ENCODE data around the gene AOPEP.

AOPEP gene

DNA sequence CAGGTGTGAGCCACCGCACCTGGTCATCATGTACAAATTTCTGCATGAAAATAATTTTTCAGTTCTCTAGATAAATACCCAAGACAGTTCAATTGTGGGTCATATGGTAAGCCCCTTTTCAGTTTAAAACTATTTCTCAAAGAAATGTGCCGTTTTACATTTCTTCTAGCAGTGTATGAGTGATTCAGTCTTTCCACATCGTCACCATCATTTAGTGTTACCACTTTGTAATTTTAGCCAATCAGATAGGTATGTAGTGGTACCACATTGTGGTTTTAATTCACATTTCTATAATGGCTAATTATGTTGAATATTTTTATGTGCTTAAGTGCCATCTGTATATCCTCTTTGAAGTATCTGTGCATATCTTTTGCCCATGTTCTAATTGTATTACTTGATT lies 163.1 kb downstream of the AOPEP start:
- Histone ChIP-seq H3F3A (ENCODE audit: low read depth) (no peaks in the 10 kb centered on the region), H2AFZ (ENCODE audit: low read length) (no peak overlapping the region), H4K20me1 (ENCODE audit: insufficient read depth, low read length, poor library complexity, severe bottlenecking) (no peaks in the 10 kb centered on the region), H3K4me2 (ENCODE audit: low read depth, low read length, poor library complexity, severe bottlenecking) (no peak overlapping the region), H3K4me1 (ENCODE audit: insufficient read depth, low read length, poor library complexity, severe bottlenecking) (no peaks in the 10 kb centered on the region), H3K79me2 (ENCODE audit: insufficient read depth, low read length) (no peaks in the 10 kb centered on the region), H3K36me3 (ENCODE audit: insufficient read depth, low read length) (no peaks in the 10 kb centered on the region), H3K4me3 (ENCODE audit: low read length, poor library complexity, severe bottlenecking) (no peak overlapping the region), H3K9me2 (replicated peaks; ENCODE audit: low read depth, low read length) (no peaks in the 10 kb centered on the region), H3K27me3 (ENCODE audit: insufficient read depth, low read length, poor library complexity, severe bottlenecking) (no peaks in the 10 kb centered on the region), H3K9me3 (ENCODE audit: insufficient read depth, low read depth, low read length) (peaks cover 11% of the 10 kb centered on the region), H3K9ac (ENCODE audit: low read depth, low read length, poor library complexity, severe bottlenecking) (no peak overlapping the region)
- TF ChIP-seq EZH2phosphoT487 (IDR thresholded peaks at IDR 0.05; ENCODE audit: borderline replicate concordance), result no peak
- TF ChIP-seq CTCF (conservative IDR thresholded peaks at IDR 0.05; ENCODE audit: low read length), result no peak

DNA sequence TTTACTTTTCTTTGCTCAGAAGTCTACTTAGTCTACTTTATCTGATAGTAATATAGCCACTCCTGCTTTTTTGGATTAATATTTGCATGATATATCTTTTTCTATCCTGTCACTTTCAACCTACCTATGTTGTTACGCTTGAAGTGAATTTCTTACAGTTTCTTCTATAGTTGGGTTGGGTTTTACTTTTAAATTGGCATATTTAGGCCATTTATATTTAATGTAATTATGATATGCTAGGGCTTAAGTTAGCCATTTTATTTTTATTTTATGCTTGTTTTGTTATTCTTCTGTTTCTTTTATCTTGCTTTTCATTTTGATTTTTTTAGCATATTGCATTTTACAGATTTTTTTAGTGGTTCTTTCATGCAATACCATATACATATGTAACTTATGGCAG lies 164.7 kb downstream of the AOPEP start:
- TF ChIP-seq EZH2phosphoT487 (IDR thresholded peaks at IDR 0.05; ENCODE audit: borderline replicate concordance) (no peak), CTCF (conservative IDR thresholded peaks at IDR 0.05; ENCODE audit: low read length) (no peak)
- no peaks in the 10 kb centered on the region for H3K36me3 ChIP-seq (ENCODE audit: insufficient read depth, low read length)
- no peaks in the 10 kb centered on the region for H3K27me3 ChIP-seq (ENCODE audit: insufficient read depth, low read length, poor library complexity, severe bottlenecking)
- H3K4me1 ChIP-seq (ENCODE audit: insufficient read depth, low read length, poor library complexity, severe bottlenecking), result no peaks in the 10 kb centered on the region
- H3K9me2 ChIP-seq (replicated peaks; ENCODE audit: low read depth, low read length), result no peaks in the 10 kb centered on the region
- H3K9ac ChIP-seq (ENCODE audit: low read depth, low read length, poor library complexity, severe bottlenecking), result no peak overlapping the region
- no peak overlapping the region for H3K4me2 ChIP-seq (ENCODE audit: low read depth, low read length, poor library complexity, severe bottlenecking)
- H3K79me2 ChIP-seq (ENCODE audit: insufficient read depth, low read length), result no peaks in the 10 kb centered on the region
- no peak overlapping the region for H2AFZ ChIP-seq (ENCODE audit: low read length)
- no peak overlapping the region for H3K4me3 ChIP-seq (ENCODE audit: low read length, poor library complexity, severe bottlenecking)
- H3F3A ChIP-seq (ENCODE audit: low read depth), result no peaks in the 10 kb centered on the region
- peaks cover 11% of the 10 kb centered on the region for H3K9me3 ChIP-seq (ENCODE audit: insufficient read depth, low read depth, low read length)
- H4K20me1 ChIP-seq (ENCODE audit: insufficient read depth, low read length, poor library complexity, severe bottlenecking), result no peaks in the 10 kb centered on the region

GRCh38 chr9:94892675-94893074 lies 166.2 kb downstream of the AOPEP start:
- Histone ChIP-seq H3K4me1 (ENCODE audit: insufficient read depth, low read length, poor library complexity, severe bottlenecking) (no peaks in the 10 kb centered on the region), H3K9me2 (replicated peaks; ENCODE audit: low read depth, low read length) (no peaks in the 10 kb centered on the region), H3K9ac (ENCODE audit: low read depth, low read length, poor library complexity, severe bottlenecking) (no peak overlapping the region), H3K9me3 (ENCODE audit: insufficient read depth, low read depth, low read length) (peaks cover 11% of the 10 kb centered on the region), H3K79me2 (ENCODE audit: insufficient read depth, low read length) (no peaks in the 10 kb centered on the region), H3K36me3 (ENCODE audit: insufficient read depth, low read length) (no peaks in the 10 kb centered on the region), H2AFZ (ENCODE audit: low read length) (no peak overlapping the region), H3F3A (ENCODE audit: low read depth) (no peaks in the 10 kb centered on the region), H3K4me2 (ENCODE audit: low read depth, low read length, poor library complexity, severe bottlenecking) (no peak overlapping the region), H3K27me3 (ENCODE audit: insufficient read depth, low read length, poor library complexity, severe bottlenecking) (no peaks in the 10 kb centered on the region), H3K4me3 (ENCODE audit: low read length, poor library complexity, severe bottlenecking) (no peak overlapping the region), H4K20me1 (ENCODE audit: insufficient read depth, low read length, poor library complexity, severe bottlenecking) (no peaks in the 10 kb centered on the region)
- TF ChIP-seq EZH2phosphoT487 (IDR thresholded peaks at IDR 0.05; ENCODE audit: borderline replicate concordance) (no peak), CTCF (conservative IDR thresholded peaks at IDR 0.05; ENCODE audit: low read length) (no peak)
